ENCODE results near the gene CREBZF. TPM values are rescaled to one million over a fixed set of nuclear protein-coding genes. Genes with fewer than 3 reads are reported as not detected.
"Not testable (repeated sequence)": the region's sequence is repeated elsewhere in the genome, so short reads cannot be mapped to it uniquely, and the experiment has no call there.

The CREBZF gene
- total RNA-seq, 1 donor from 2014 or later, result 49.0 TPM

- peaks cover 18% of the 10 kb centered on the region for H3K4me1 Mint-ChIP-seq (ENCODE audit: unreplicated experiment)
- no peak for TF ChIP-seq CTCF (IDR thresholded peaks at IDR 0.05; ENCODE audit: unreplicated experiment)
- H3K9me3 Mint-ChIP-seq (ENCODE audit: unreplicated experiment), result no peaks in the 10 kb centered on the region
- H3K27me3 Mint-ChIP-seq (ENCODE audit: unreplicated experiment), result peaks cover 1% of the 10 kb centered on the region
- peak within 1 kb of the TSS; percentile 98 for H3K4me3 Mint-ChIP-seq (ENCODE audit: unreplicated experiment)
- peak; percentile 6 for DNase-seq (ENCODE audit: low spot score)
- no peaks in the 10 kb centered on the region for H3K36me3 Mint-ChIP-seq (ENCODE audit: low read depth, unreplicated experiment)
- H3K27ac Mint-ChIP-seq (ENCODE audit: unreplicated experiment), result peak within 1 kb of the TSS; percentile 91
Measured at GRCh38 chr11:85627332-85627997, 37.5 kb downstream of the CREBZF start, which contains the start of gene DLG2. Gene DLG2 (minus strand): TSS chr11:85627344.

- Mint-ChIP-seq H3K4me1 (ENCODE audit: unreplicated experiment) (peaks cover 18% of the 10 kb centered on the region), H3K9me3 (ENCODE audit: unreplicated experiment) (no peaks in the 10 kb centered on the region), H3K27me3 (ENCODE audit: unreplicated experiment) (peaks cover 1% of the 10 kb centered on the region), H3K36me3 (ENCODE audit: low read depth, unreplicated experiment) (no peaks in the 10 kb centered on the region), H3K4me3 (ENCODE audit: unreplicated experiment) (peak overlapping the region; percentile 98), H3K27ac (ENCODE audit: unreplicated experiment) (no peak overlapping the region)
- no peak for DNase-seq (ENCODE audit: low spot score)
- TF ChIP-seq CTCF (IDR thresholded peaks at IDR 0.05; ENCODE audit: unreplicated experiment), result no peak
Measured at GRCh38 chr11:85626496-85626895, 38.4 kb downstream of the CREBZF start.

GRCh38 chr11:85620256-85620655, 44.7 kb downstream of the CREBZF start:
- Mint-ChIP-seq H3K27me3 (ENCODE audit: unreplicated experiment) (peaks cover 2% of the 10 kb centered on the region), H3K9me3 (ENCODE audit: unreplicated experiment) (no peaks in the 10 kb centered on the region), H3K4me3 (ENCODE audit: unreplicated experiment) (no peak overlapping the region), H3K4me1 (ENCODE audit: unreplicated experiment) (no peaks in the 10 kb centered on the region), H3K36me3 (ENCODE audit: low read depth, unreplicated experiment) (no peaks in the 10 kb centered on the region), H3K27ac (ENCODE audit: unreplicated experiment) (no peak overlapping the region)
- DNase-seq (ENCODE audit: low spot score), result no peak
- no peak for TF ChIP-seq CTCF (IDR thresholded peaks at IDR 0.05; ENCODE audit: unreplicated experiment)

DNA sequence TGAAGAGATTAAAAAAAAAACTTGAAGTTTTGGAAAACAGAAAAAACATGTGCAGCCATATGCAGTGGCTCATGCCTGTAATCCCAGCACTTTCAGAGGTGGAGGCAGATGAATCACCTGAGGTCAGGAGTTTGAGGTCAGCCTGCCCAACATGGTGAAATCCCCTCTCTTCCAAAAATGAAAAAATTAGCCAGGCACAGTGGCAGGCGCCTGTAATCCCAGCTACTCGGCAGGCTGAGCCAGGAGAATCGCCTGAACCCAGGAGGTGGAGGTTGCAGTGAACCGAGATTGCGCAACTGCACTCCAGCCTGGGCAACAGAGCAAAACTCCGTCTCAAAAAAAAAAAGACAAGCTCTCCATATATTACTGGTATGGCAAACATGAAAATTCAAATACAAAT, 45.4 kb downstream of the CREBZF start:
- no peaks in the 10 kb centered on the region for H3K36me3 Mint-ChIP-seq (ENCODE audit: low read depth, unreplicated experiment)

GRCh38 chr11:85611643-85612042, 53.3 kb downstream of the CREBZF start:
- Mint-ChIP-seq H3K4me1 (ENCODE audit: unreplicated experiment) (peaks cover 15% of the 10 kb centered on the region), H3K27ac (ENCODE audit: unreplicated experiment) (peak overlapping the region; percentile 32), H3K36me3 (ENCODE audit: low read depth, unreplicated experiment) (peaks cover 15% of the 10 kb centered on the region)
- not testable (repeated sequence) for H3K4me3 Mint-ChIP-seq (ENCODE audit: unreplicated experiment); DNase-seq (ENCODE audit: low spot score); H3K9me3 Mint-ChIP-seq (ENCODE audit: unreplicated experiment); H3K27me3 Mint-ChIP-seq (ENCODE audit: unreplicated experiment)

More for the DNA sequence above, 45.4 kb downstream of the CREBZF start:
- Mint-ChIP-seq H3K4me3 (ENCODE audit: unreplicated experiment) (no peak overlapping the region), H3K27me3 (ENCODE audit: unreplicated experiment) (peaks cover 2% of the 10 kb centered on the region), H3K9me3 (ENCODE audit: unreplicated experiment) (no peaks in the 10 kb centered on the region), H3K27ac (ENCODE audit: unreplicated experiment) (no peak overlapping the region), H3K4me1 (ENCODE audit: unreplicated experiment) (no peaks in the 10 kb centered on the region)
- no peak for TF ChIP-seq CTCF (IDR thresholded peaks at IDR 0.05; ENCODE audit: unreplicated experiment)
- no peak for DNase-seq (ENCODE audit: low spot score)

Other genes with a start within 250 kb of the CREBZF start
- 5.1 TPM for gene DLG2, start 37.8 kb downstream of the CREBZF start, total RNA-seq (ENCODE audit: unreplicated experiment)
- 42.0 TPM for gene TMEM126B, start 36.5 kb downstream of the CREBZF start, total RNA-seq (ENCODE audit: unreplicated experiment)
- 17.8 TPM for gene TMEM126A, start 17.2 kb downstream of the CREBZF start, total RNA-seq (ENCODE audit: unreplicated experiment)
- gene CCDC89, start 21.1 kb upstream of the CREBZF start, total RNA-seq (ENCODE audit: unreplicated experiment), result not detected
- gene SYTL2, start 146.0 kb upstream of the CREBZF start, total RNA-seq (ENCODE audit: unreplicated experiment), result 4.0 TPM
- not detected for gene CCDC83, start 190.3 kb upstream of the CREBZF start, total RNA-seq (ENCODE audit: unreplicated experiment)